ENCODE data around the gene CEP112.

GRCh38 chr17:65841089-65841488 lies 350.8 kb downstream of the CEP112 start:
- TF ChIP-seq CTCF (IDR thresholded peaks at IDR 0.05): no peak
- no peak for TF ChIP-seq POLR2A (IDR thresholded peaks at IDR 0.05)

Data from testis (tissue), 2 donors.